Gastroesophageal sphincter (tissue), 3 donors: Measurements from ENCODE around the gene PPL.

Experiments used
- EP300 ChIP-seq: sonication (generic); formaldehyde crosslinking; IDR thresholded peaks from one replicate; pipeline ENCODE4 v1.6.1; 2017; ENCODE audit warnings: antibody characterized with exemption, mild to moderate bottlenecking
- POLR2A ChIP-seq, 2 donors: fragments of 450-650 bp; IDR thresholded peaks; one replicate each; pipeline ENCODE4 v1.6.1; 2017; ENCODE audit warnings: antibody characterized with exemption in 2 of 2, mild to moderate bottlenecking in 2 of 2, moderate library complexity in 1 of 2
- POLR2AphosphoS5 ChIP-seq: sonication (generic); formaldehyde crosslinking; IDR thresholded peaks from one replicate; pipeline ENCODE4 v1.6.1; 2017; ENCODE audit warnings: antibody characterized with exemption
- TF ChIP-seq, protein P1 (sequence below), 4 experiments: fragments of 200-600 bp in 2 of 4; fragments of 450-650 bp in 2 of 4; sonication (generic) in 1 of 4; IDR thresholded peaks; one replicate each; pipeline ENCODE4 v1.5.1; 2017 to 2019; ENCODE audit warnings: antibody characterized with exemption in 4 of 4, mild to moderate bottlenecking in 2 of 4, moderate library complexity in 2 of 4

DNA sequence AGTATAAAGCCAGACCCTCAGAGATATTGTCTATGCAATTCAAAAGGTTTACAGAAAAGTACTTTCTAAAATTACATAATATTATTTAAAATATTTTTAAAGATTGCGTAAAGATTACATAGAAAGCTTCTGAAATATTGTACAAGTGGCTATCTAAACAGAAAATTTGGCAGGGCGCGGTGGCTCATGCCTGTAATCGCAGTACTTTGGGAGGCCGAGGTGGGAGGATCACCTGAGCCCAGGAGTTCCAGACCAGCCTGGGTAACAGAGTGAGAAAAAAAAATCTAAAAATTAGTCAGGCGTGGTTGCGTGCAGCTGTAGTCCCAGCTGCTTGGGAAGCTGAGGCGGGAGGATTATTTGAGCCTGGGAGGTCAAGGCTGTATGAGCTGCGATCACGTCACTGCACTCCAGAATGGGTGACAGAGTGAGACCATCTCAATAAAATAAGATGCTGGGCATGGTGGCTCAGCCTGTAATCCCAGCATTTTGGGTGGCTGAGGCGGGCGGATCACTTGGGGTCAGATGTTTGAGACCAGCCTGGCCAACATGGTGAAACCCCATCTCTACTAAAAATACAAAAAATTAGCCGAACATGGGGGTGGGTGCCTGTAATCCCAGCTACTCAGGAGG lies 71.6 kb downstream of the PPL start:
- TF ChIP-seq, protein P1, sequence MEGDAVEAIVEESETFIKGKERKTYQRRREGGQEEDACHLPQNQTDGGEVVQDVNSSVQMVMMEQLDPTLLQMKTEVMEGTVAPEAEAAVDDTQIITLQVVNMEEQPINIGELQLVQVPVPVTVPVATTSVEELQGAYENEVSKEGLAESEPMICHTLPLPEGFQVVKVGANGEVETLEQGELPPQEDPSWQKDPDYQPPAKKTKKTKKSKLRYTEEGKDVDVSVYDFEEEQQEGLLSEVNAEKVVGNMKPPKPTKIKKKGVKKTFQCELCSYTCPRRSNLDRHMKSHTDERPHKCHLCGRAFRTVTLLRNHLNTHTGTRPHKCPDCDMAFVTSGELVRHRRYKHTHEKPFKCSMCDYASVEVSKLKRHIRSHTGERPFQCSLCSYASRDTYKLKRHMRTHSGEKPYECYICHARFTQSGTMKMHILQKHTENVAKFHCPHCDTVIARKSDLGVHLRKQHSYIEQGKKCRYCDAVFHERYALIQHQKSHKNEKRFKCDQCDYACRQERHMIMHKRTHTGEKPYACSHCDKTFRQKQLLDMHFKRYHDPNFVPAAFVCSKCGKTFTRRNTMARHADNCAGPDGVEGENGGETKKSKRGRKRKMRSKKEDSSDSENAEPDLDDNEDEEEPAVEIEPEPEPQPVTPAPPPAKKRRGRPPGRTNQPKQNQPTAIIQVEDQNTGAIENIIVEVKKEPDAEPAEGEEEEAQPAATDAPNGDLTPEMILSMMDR (IDR thresholded peaks at IDR 0.05) = no peak
- TF ChIP-seq POLR2A (IDR thresholded peaks at IDR 0.05) (no peak), EP300 (no peak), POLR2AphosphoS5 (no peak)
